Neuron (in vitro differentiated cells): ENCODE results near the gene FAM83E.

ENCODE experiments used
- H2AFZ ChIP-seq: one replicate; pipeline ENCODE4 v1.6.1; 2013; ENCODE audit warnings: low read depth, mild to moderate bottlenecking, inconsistent platforms, low read length, moderate library complexity
- H3K27me3 ChIP-seq: one replicate; pipeline ENCODE4 v1.6.1; 2013; ENCODE audit warnings: low read length; ENCODE audit not compliant: insufficient read depth
- H3K36me3 ChIP-seq: one replicate; pipeline ENCODE4 v1.6.1; 2013; ENCODE audit warnings: low read length; ENCODE audit not compliant: insufficient read depth
- H3K4me1 ChIP-seq: one replicate; pipeline ENCODE4 v1.6.1; 2013; ENCODE audit warnings: low read length; ENCODE audit not compliant: insufficient read depth
- H3K4me3 ChIP-seq: 2 replicates; pipeline ENCODE4 v1.5.1; 2013; ENCODE audit warnings: mild to moderate bottlenecking, low read length, moderate library complexity
- H3K9me3 ChIP-seq: one replicate; pipeline ENCODE4 v1.6.1; 2013; ENCODE audit warnings: low read length

Gene FAM83E

GRCh38 chr19:48606463-48607358, 8.2 kb downstream of the FAM83E start, which contains the start of gene SPACA4:
Gene SPACA4 (plus strand): TSS chr19:48606742. CDS start chr19:48606979, 237 bp downstream.
- Histone ChIP-seq H3K4me1 (no peaks in the 10 kb centered on the region), H3K4me3 (no peak within 1 kb of the TSS), H3K27me3 (no peaks in the 10 kb centered on the region), H3K36me3 (no peaks in the 10 kb centered on the region), H2AFZ (no peak within 1 kb of the TSS), H3K9me3 (no peaks in the 10 kb centered on the region)

DNA sequence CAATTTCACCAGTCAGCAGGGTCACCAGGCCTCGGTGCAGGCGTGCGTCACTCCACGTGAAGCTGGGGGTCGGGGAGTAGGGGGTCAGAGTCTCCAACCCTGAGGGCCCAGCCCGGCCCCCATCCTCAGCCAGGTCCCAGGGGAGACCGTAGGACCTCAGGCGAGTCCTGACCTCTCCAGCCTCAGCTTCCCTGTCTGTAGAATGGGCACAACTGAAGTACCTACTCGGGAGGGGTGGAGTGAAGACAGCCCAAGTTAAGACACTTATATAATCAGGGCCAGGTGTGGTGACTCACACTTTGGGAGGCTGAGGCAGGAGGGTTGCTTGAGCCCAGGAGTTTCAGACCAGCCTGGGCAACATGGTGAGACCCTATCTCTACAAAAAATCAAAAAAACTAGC, 11.0 kb downstream of the FAM83E start:
- Histone ChIP-seq H2AFZ (no peak overlapping the region), H3K36me3 (no peaks in the 10 kb centered on the region), H3K4me3 (no peak overlapping the region), H3K4me1 (no peaks in the 10 kb centered on the region), H3K27me3 (no peaks in the 10 kb centered on the region), H3K9me3 (no peaks in the 10 kb centered on the region)

- no peak overlapping the region for H3K4me3 ChIP-seq
- no peaks in the 10 kb centered on the region for H3K27me3 ChIP-seq
- no peaks in the 10 kb centered on the region for H3K4me1 ChIP-seq
- no peaks in the 10 kb centered on the region for H3K9me3 ChIP-seq
- H2AFZ ChIP-seq: no peak overlapping the region
- no peaks in the 10 kb centered on the region for H3K36me3 ChIP-seq
Observed at GRCh38 chr19:48603449-48603848, 11.4 kb downstream of the FAM83E start.

- H3K36me3 ChIP-seq: no peaks in the 10 kb centered on the region
- H3K9me3 ChIP-seq: no peaks in the 10 kb centered on the region
- no peak overlapping the region for H3K4me3 ChIP-seq
- no peaks in the 10 kb centered on the region for H3K27me3 ChIP-seq
- no peak overlapping the region for H2AFZ ChIP-seq
- H3K4me1 ChIP-seq: no peaks in the 10 kb centered on the region
Observed at GRCh38 chr19:48603001-48603400, 11.9 kb downstream of the FAM83E start.

- no peaks in the 10 kb centered on the region for H3K36me3 ChIP-seq
Observed at GRCh38 chr19:48600679-48601417, 14.0 kb downstream of the FAM83E start.

GRCh38 chr19:48598996-48599700, 15.7 kb downstream of the FAM83E start:
- Histone ChIP-seq H3K9me3 (no peaks in the 10 kb centered on the region), H3K27me3 (no peaks in the 10 kb centered on the region)

More at GRCh38 chr19:48600679-48601417, 14.0 kb downstream of the FAM83E start:
- H3K27me3 ChIP-seq: no peaks in the 10 kb centered on the region
- no peaks in the 10 kb centered on the region for H3K4me1 ChIP-seq
- no peaks in the 10 kb centered on the region for H3K9me3 ChIP-seq
- no peak overlapping the region for H3K4me3 ChIP-seq
- no peak overlapping the region for H2AFZ ChIP-seq

GRCh38 chr19:48596679-48597465, 18.0 kb downstream of the FAM83E start:
- Histone ChIP-seq H3K9me3 (no peaks in the 10 kb centered on the region), H3K36me3 (no peaks in the 10 kb centered on the region), H3K27me3 (no peaks in the 10 kb centered on the region), H3K4me3 (no peak overlapping the region), H2AFZ (no peak overlapping the region), H3K4me1 (no peaks in the 10 kb centered on the region)

More at GRCh38 chr19:48598996-48599700, 15.7 kb downstream of the FAM83E start:
- H3K4me1 ChIP-seq: no peaks in the 10 kb centered on the region
- H2AFZ ChIP-seq: no peak overlapping the region
- no peaks in the 10 kb centered on the region for H3K36me3 ChIP-seq
- H3K4me3 ChIP-seq: no peak overlapping the region

DNA sequence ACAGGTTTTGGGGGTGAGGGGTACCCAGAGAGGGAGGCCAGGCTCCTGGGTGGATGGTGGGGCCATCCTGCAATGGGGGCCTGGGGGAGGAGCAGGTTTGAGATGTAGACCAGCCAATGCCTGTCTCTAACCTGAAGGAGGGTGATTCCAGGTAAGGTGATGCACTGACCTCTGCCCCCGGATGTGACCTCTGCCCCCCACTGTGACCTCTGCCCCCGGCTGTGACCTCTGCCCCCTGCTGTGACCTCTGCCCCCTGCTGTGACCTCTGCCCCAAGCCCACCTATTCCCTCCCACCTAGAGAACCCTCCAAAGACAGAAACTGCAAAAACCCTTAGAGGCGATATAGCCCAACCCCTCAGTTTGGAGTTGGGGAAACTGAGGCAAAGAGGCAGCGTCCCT, 18.6 kb downstream of the FAM83E start:
- H3K4me1 ChIP-seq: no peaks in the 10 kb centered on the region
- no peak overlapping the region for H3K4me3 ChIP-seq
- H3K27me3 ChIP-seq: no peaks in the 10 kb centered on the region
- H3K36me3 ChIP-seq: no peaks in the 10 kb centered on the region
- no peaks in the 10 kb centered on the region for H3K9me3 ChIP-seq
- H2AFZ ChIP-seq: no peak overlapping the region

- no peak overlapping the region for H2AFZ ChIP-seq
- H3K4me3 ChIP-seq: no peak overlapping the region
- no peaks in the 10 kb centered on the region for H3K4me1 ChIP-seq
- no peaks in the 10 kb centered on the region for H3K36me3 ChIP-seq
- H3K27me3 ChIP-seq: no peaks in the 10 kb centered on the region
- H3K9me3 ChIP-seq: no peaks in the 10 kb centered on the region
Observed at GRCh38 chr19:48595833-48596232, 19.0 kb downstream of the FAM83E start.

GRCh38 chr19:48595171-48595570, 19.7 kb downstream of the FAM83E start:
- H3K4me3 ChIP-seq: no peak overlapping the region
- no peaks in the 10 kb centered on the region for H3K27me3 ChIP-seq
- H3K36me3 ChIP-seq: no peaks in the 10 kb centered on the region
- no peak overlapping the region for H2AFZ ChIP-seq
- no peaks in the 10 kb centered on the region for H3K9me3 ChIP-seq
- H3K4me1 ChIP-seq: no peaks in the 10 kb centered on the region

- H2AFZ ChIP-seq: no peak overlapping the region
- H3K36me3 ChIP-seq: no peaks in the 10 kb centered on the region
- H3K4me3 ChIP-seq: no peak overlapping the region
Observed at GRCh38 chr19:48591021-48591420, 23.9 kb downstream of the FAM83E start.

DNA sequence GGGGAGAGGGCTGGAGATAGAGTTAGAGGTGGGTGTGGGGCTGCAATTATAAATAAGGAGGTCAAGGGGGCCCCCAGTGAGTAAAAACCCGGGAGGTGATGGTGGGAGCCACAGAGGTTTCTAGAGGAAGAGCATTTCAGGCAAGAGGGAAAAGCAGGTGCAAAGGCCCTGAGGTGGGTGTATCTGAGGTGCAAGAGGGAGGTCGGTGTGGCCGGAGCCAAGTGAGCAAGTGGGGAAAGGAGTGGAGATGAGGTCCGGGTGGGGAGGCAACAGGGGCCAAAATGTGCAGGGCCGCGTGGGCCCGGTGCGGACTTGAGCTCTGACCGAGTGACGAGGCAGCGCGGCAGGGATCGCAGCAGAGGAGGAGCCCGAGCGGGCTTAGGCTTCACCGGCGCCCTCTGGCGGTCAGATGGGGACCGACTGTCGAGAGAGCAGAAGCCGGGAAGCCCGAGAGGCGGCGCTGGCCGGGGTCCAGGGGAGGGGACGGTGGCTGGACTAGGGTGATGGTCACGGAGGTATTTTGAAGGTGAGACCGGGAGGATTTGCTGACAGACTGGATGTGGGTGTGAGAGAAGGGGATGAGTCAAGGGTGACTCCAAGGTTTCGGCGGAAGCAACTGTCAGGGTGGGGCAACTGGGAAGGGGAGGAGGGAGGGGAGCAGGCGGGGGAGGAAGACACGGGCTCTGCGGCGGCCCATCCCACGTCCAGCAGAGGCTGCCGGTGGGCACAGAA, 26.0 kb downstream of the FAM83E start:
- H3K27me3 ChIP-seq: no peaks in the 10 kb centered on the region
- H3K9me3 ChIP-seq: no peaks in the 10 kb centered on the region
- peaks cover 7% of the 10 kb centered on the region for H3K4me1 ChIP-seq
- peak overlapping the region; percentile 30 for H3K4me3 ChIP-seq
- H3K36me3 ChIP-seq: no peaks in the 10 kb centered on the region
- H2AFZ ChIP-seq: peak overlapping the region; percentile 28

More at GRCh38 chr19:48591021-48591420, 23.9 kb downstream of the FAM83E start:
- no peaks in the 10 kb centered on the region for H3K27me3 ChIP-seq
- peaks cover 4% of the 10 kb centered on the region for H3K4me1 ChIP-seq
- no peaks in the 10 kb centered on the region for H3K9me3 ChIP-seq
